K562 (cell line): ENCODE results near the gene HBP1. TPM values are rescaled to one million over a fixed set of nuclear protein-coding genes. Genes with fewer than 3 reads are reported as not detected.

ENCODE experiments used
- ARNT ChIP-seq, 2 experiments: fragments of 450-650 bp; IDR thresholded peaks; 2 replicates each; pipeline ENCODE4 v1.6.1; 2016; ENCODE audit warnings: mild to moderate bottlenecking in 1 of 2
- LCOR ChIP-seq: sonication (generic); formaldehyde crosslinking; IDR thresholded peaks from 2 replicates; pipeline ENCODE4 v1.8.0; 2022; ENCODE audit warnings: mild to moderate bottlenecking, missing genetic modification reagents
- NR4A1 ChIP-seq, 2 experiments: fragments of 250-450 bp in 1 of 2; fragments of 450-650 bp in 1 of 2; sonication (Bioruptor Pico) in 1 of 2; IDR thresholded peaks; 2 replicates each; pipeline versions ENCODE4 v1.4.0 to v1.6.1; 2016 to 2020; ENCODE audit warnings: mild to moderate bottlenecking in 2 of 2, missing compliant biosample characterization in 1 of 2, missing genetic modification characterization in 1 of 2, moderate library complexity in 1 of 2
- TEAD2 ChIP-seq: fragments of 450-650 bp; IDR thresholded peaks from 2 replicates; pipeline ENCODE4 v1.6.1; 2016; ENCODE audit warnings: missing genetic modification characterization, control low read depth, missing compliant biosample characterization
- THAP12 ChIP-seq: fragments of 250-450 bp; sonication (Bioruptor Pico); IDR thresholded peaks from 2 replicates; pipeline ENCODE4 v1.9.0; 2021; ENCODE audit warnings: mild to moderate bottlenecking, inconsistent platforms
- ZBTB26 ChIP-seq: fragments of 450-650 bp; formaldehyde crosslinking; IDR thresholded peaks from 2 replicates; pipeline ENCODE4 v1.4.0; 2022; ENCODE audit warnings: missing genetic modification characterization
- ZNF512 ChIP-seq: IDR thresholded peaks from 2 replicates; pipeline ENCODE4 v1.6.1; 2016; ENCODE audit warnings: missing genetic modification characterization, missing compliant biosample characterization
- polyA plus RNA-seq, 8 experiments: library from polyadenylated mRNA; depleted of rRNA in 4 of 8; stranded (reverse) in 5 of 8; unstranded in 3 of 8; fragments of >200 nt; fragmentation: Nextera tagmentation in 2 of 8; fragmentation: Illumina TruSeq in 1 of 8; extraction: Ambion mirVana in 2 of 8; extraction: Trizol in 1 of 8; gene quantifications; 2 replicates each; pipeline versions ENCODE4 v1.2.1 to v1.2.3, GENCODE V29; 2011 to 2014; ENCODE audit warnings: inconsistent platforms in 1 of 8, missing spikeins in 1 of 8
- total RNA-seq, 7 experiments: library from RNA; depleted of rRNA in 6 of 7; stranded (reverse); fragments of >200 nt in 6 of 7; fragmentation: Illumina TruSeq in 2 of 7; extraction: Trizol in 2 of 7; gene quantifications; 2 replicates each; pipeline versions ENCODE4 v1.2.1 to v1.2.3, GENCODE V29; 2011 to 2021; ENCODE audit warnings: low replicate concordance in 1 of 7
- TF ChIP-seq, protein P1 (sequence below): fragments of 250-450 bp; sonication (Bioruptor Pico); IDR thresholded peaks from 2 replicates; pipeline ENCODE4 v1.5.0; 2021
- TF ChIP-seq, protein P2 (sequence below): fragments of 450-650 bp; formaldehyde crosslinking; IDR thresholded peaks from 2 replicates; pipeline ENCODE4 v1.4.0; 2020; ENCODE audit warnings: mild to moderate bottlenecking, moderate library complexity

Gene HBP1
- total and polyA plus RNA-seq, 9 of the 15 experiments (the other 6 are each of a cell fraction or from before 2014, with no cell fraction given), result 18.7 to 59.9 (median 27.0) TPM

GRCh38 chr7:107201795-107202450 is 33.1 kb downstream of the HBP1 start (continued):
- TF ChIP-seq ZNF512 (tag) (no peak), THAP12 (CRISPR knock-in tag) (no peak), ZBTB26 (no peak), ARNT (IDR thresholded peaks at IDR 0.05) (no peak), LCOR (CRISPR knock-in tag) (no peak), TEAD2 (tag) (no peak), NR4A1 (CRISPR knock-in tag; IDR thresholded peaks at IDR 0.05) (no peak), NR4A1 (tag; IDR thresholded peaks at IDR 0.05) (no peak)
- TF ChIP-seq, protein P1, sequence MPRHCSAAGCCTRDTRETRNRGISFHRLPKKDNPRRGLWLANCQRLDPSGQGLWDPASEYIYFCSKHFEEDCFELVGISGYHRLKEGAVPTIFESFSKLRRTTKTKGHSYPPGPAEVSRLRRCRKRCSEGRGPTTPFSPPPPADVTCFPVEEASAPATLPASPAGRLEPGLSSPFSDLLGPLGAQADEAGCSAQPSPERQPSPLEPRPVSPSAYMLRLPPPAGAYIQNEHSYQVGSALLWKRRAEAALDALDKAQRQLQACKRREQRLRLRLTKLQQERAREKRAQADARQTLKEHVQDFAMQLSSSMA, result no peak
- TF ChIP-seq, protein P2, sequence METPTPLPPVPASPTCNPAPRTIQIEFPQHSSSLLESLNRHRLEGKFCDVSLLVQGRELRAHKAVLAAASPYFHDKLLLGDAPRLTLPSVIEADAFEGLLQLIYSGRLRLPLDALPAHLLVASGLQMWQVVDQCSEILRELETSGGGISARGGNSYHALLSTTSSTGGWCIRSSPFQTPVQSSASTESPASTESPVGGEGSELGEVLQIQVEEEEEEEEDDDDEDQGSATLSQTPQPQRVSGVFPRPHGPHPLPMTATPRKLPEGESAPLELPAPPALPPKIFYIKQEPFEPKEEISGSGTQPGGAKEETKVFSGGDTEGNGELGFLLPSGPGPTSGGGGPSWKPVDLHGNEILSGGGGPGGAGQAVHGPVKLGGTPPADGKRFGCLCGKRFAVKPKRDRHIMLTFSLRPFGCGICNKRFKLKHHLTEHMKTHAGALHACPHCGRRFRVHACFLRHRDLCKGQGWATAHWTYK (CRISPR knock-in tag), result 0 out of 2 replicates have a peak, but pooled peaks have one; percentile 23
